Keratinocyte (primary cell): ENCODE measurements around the gene ATP11A. TPM values are rescaled to one million over a fixed set of nuclear protein-coding genes. Genes with fewer than 3 reads are reported as not detected.

Source experiments
- DNase-seq: peaks from one replicate; pipeline ENCODE4 v3.0.0-alpha.2; 2011; ENCODE audit warnings: low read depth, missing footprints, low spot score
- FAIRE-seq: peaks from 2 replicates; lab custom pipeline; 2011; peaks lifted over from hg19 to GRCh38; lab: Jason Lieb, UNC
- H2AFZ ChIP-seq: 2 replicates; pipeline ENCODE4 v1.6.0; 2012; ENCODE audit warnings: low read length, control low read depth, inconsistent platforms; ENCODE audit not compliant: control insufficient read depth
- H3K27ac ChIP-seq: 2 replicates; pipeline ENCODE4 v1.5.1; 2011; ENCODE audit warnings: low read length; ENCODE audit not compliant: control insufficient read depth, insufficient read depth
- H3K27me3 ChIP-seq: 3 replicates; pipeline ENCODE4 v1.6.0; 2011; ENCODE audit warnings: low read length; ENCODE audit not compliant: control insufficient read depth, insufficient read depth; ENCODE audit errors: extremely low read depth
- H3K36me3 ChIP-seq, 2 experiments: 2 replicates in 1 of 2; 3 replicates in 1 of 2; pipeline ENCODE4 v1.5.1; 2011; ENCODE audit warnings: low read length in 2 of 2, mild to moderate bottlenecking in 1 of 2; ENCODE audit not compliant: control insufficient read depth in 2 of 2, insufficient read depth in 2 of 2; ENCODE audit errors: extremely low read depth in 1 of 2
- H3K4me1 ChIP-seq: 3 replicates; pipeline ENCODE4 v1.5.1; 2011; ENCODE audit warnings: low read length; ENCODE audit not compliant: control insufficient read depth, insufficient read depth; ENCODE audit errors: extremely low read depth
- H3K4me2 ChIP-seq: 3 replicates; pipeline ENCODE4 v1.6.0; 2011; ENCODE audit warnings: low read depth, low read length; ENCODE audit not compliant: control insufficient read depth, insufficient read depth; ENCODE audit errors: extremely low read depth
- H3K4me3 ChIP-seq, 3 experiments: fragments of 200-600 bp in 1 of 3; sonication (generic) in 1 of 3; 2 replicates in 2 of 3; 3 replicates in 1 of 3; pipeline ENCODE4 v1.5.1; 2011 to 2016; ENCODE audit warnings: low read length in 3 of 3, mild to moderate bottlenecking in 3 of 3, control low read depth in 2 of 3, inconsistent platforms in 1 of 3, low read depth in 1 of 3, mixed read lengths in 1 of 3, mixed run types in 1 of 3, moderate library complexity in 1 of 3; ENCODE audit not compliant: control insufficient read depth in 2 of 3, insufficient read depth in 2 of 3; ENCODE audit errors: extremely low read depth in 1 of 3
- H3K79me2 ChIP-seq: 2 replicates; pipeline ENCODE4 v1.6.0; 2012; ENCODE audit warnings: low read length; ENCODE audit not compliant: control insufficient read depth, insufficient read depth
- H3K9ac ChIP-seq: 3 replicates; pipeline ENCODE4 v1.6.0; 2011; ENCODE audit warnings: low read length; ENCODE audit not compliant: control insufficient read depth, insufficient read depth; ENCODE audit errors: extremely low read depth
- H3K9me1 ChIP-seq: 3 replicates; pipeline ENCODE4 v1.6.0; 2011; ENCODE audit warnings: low read length; ENCODE audit not compliant: control insufficient read depth, insufficient read depth; ENCODE audit errors: extremely low read depth
- H3K9me3 ChIP-seq: 2 replicates; pipeline ENCODE4 v1.5.1; 2012; ENCODE audit warnings: low read depth, low read length; ENCODE audit not compliant: control insufficient read depth
- H4K20me1 ChIP-seq: 3 replicates; pipeline ENCODE4 v1.6.0; 2011; ENCODE audit warnings: low read length; ENCODE audit not compliant: control insufficient read depth, insufficient read depth; ENCODE audit errors: extremely low read depth
- EZH2 ChIP-seq: IDR thresholded peaks from one replicate; pipeline ENCODE4 v1.6.1; 2012; ENCODE audit warnings: inconsistent platforms, mild to moderate bottlenecking, low read length, moderate library complexity
- dilution Hi-C: fragments of 300-500 bp; cut with MboI; formaldehyde crosslinking; loops from one replicate; pipeline ENCODE4 v1.7.0; 2020; ENCODE audit warnings: low sequenced_read_pairs; ENCODE audit not compliant: extremely low pct_ligation_motif_present
- polyA plus RNA-seq, 5 experiments: library from polyadenylated mRNA; depleted of rRNA in 3 of 5; stranded (reverse) in 3 of 5; stranded (forward) in 1 of 5; unstranded in 1 of 5; fragments of >200 nt; gene quantifications; 1 replicate in 1 of 5; 2 replicates in 3 of 5; 3 replicates in 1 of 5; pipeline versions ENCODE4 v1.2.1 to v1.2.3, GENCODE V29; 2011 to 2012; ENCODE audit warnings: missing spikeins in 2 of 5, low read depth in 1 of 5, low replicate concordance in 1 of 5
- TF ChIP-seq, protein P1 (sequence below), 3 experiments: IDR thresholded peaks in 1 of 3; conservative IDR thresholded peaks in 1 of 3; optimal IDR thresholded peaks in 1 of 3; 2 replicates in 2 of 3; 3 replicates in 1 of 3; pipeline versions ENCODE3 to v1.5.1; 2011; ENCODE audit warnings: low read length in 3 of 3, mild to moderate bottlenecking in 3 of 3, moderate library complexity in 2 of 3, control low read depth in 1 of 3, inconsistent platforms in 1 of 3; ENCODE audit not compliant: insufficient read depth in 2 of 3; ENCODE audit errors: extremely low read depth in 1 of 3

The ATP11A gene
- polyA plus RNA-seq, 1 donor (not counting 4 experiments of a cell fraction or from before 2014, with no cell fraction given) = 4.3 TPM

GRCh38 chr13:112657850-112658445, 31.9 kb upstream of the ATP11A start:
- Histone ChIP-seq H3K9me3 (no peaks in the 10 kb centered on the region), H3K4me1 (peaks cover 17% of the 10 kb centered on the region), H3K79me2 (no peaks in the 10 kb centered on the region), H3K27ac (peak overlapping the region; percentile 74), H2AFZ (peak overlapping the region; percentile 51), H4K20me1 (no peaks in the 10 kb centered on the region), H3K9me1 (no peaks in the 10 kb centered on the region), H3K4me2 (peak overlapping the region; percentile 81), H3K4me3 (peak overlapping the region in 1 of 3 experiments; percentile 51), H3K27me3 (no peaks in the 10 kb centered on the region), H3K9ac (peak overlapping the region; percentile 38), H3K36me3 (no peaks in the 10 kb centered on the region)
- DNase-seq = peak; percentile 49
- peak; percentile 94 for FAIRE-seq
- no peak for TF ChIP-seq EZH2
- TF ChIP-seq, protein P1, sequence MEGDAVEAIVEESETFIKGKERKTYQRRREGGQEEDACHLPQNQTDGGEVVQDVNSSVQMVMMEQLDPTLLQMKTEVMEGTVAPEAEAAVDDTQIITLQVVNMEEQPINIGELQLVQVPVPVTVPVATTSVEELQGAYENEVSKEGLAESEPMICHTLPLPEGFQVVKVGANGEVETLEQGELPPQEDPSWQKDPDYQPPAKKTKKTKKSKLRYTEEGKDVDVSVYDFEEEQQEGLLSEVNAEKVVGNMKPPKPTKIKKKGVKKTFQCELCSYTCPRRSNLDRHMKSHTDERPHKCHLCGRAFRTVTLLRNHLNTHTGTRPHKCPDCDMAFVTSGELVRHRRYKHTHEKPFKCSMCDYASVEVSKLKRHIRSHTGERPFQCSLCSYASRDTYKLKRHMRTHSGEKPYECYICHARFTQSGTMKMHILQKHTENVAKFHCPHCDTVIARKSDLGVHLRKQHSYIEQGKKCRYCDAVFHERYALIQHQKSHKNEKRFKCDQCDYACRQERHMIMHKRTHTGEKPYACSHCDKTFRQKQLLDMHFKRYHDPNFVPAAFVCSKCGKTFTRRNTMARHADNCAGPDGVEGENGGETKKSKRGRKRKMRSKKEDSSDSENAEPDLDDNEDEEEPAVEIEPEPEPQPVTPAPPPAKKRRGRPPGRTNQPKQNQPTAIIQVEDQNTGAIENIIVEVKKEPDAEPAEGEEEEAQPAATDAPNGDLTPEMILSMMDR (optimal IDR thresholded peaks at IDR 0.05 in 1 of 3, IDR thresholded peaks at IDR 0.05 in 1 of 3, conservative IDR thresholded peaks at IDR 0.05 in 1 of 3; ENCODE audit: extremely low read depth in 1 of 3, insufficient read depth in 2 of 3, low read length in 3 of 3) = peak in 1 of 3 experiments; percentile 39
- dilution Hi-C loops = no loop called here

- dilution Hi-C loops = no loop called here
- no peaks in the 10 kb centered on the region for H3K9me3 ChIP-seq
- no peaks in the 10 kb centered on the region for H3K27me3 ChIP-seq
- no peaks in the 10 kb centered on the region for H3K36me3 ChIP-seq
- H3K9me1 ChIP-seq = no peaks in the 10 kb centered on the region
- peaks cover 15% of the 10 kb centered on the region for H3K4me1 ChIP-seq
- FAIRE-seq (no peak), DNase-seq (no peak)
- TF ChIP-seq, protein P1 (optimal IDR thresholded peaks at IDR 0.05 in 1 of 3, IDR thresholded peaks at IDR 0.05 in 1 of 3, conservative IDR thresholded peaks at IDR 0.05 in 1 of 3; ENCODE audit: extremely low read depth in 1 of 3, insufficient read depth in 2 of 3, low read length in 3 of 3) = no peak
- TF ChIP-seq EZH2 = no peak
- no peaks in the 10 kb centered on the region for H3K79me2 ChIP-seq
- H2AFZ ChIP-seq = peak overlapping the region; percentile 51
- no peak overlapping the region for H3K4me3 ChIP-seq
- H3K27ac ChIP-seq = peak overlapping the region; percentile 74
- peak overlapping the region; percentile 38 for H3K9ac ChIP-seq
- H4K20me1 ChIP-seq = no peaks in the 10 kb centered on the region
- peak overlapping the region; percentile 81 for H3K4me2 ChIP-seq
Measured at GRCh38 chr13:112658808-112659207, 31.0 kb upstream of the ATP11A start.
